Upper lobe of left lung (tissue), 6 donors: Measurements from ENCODE around the gene EVI2B. TPM values are rescaled to one million over a fixed set of nuclear protein-coding genes. Genes with fewer than 3 reads are reported as not detected.
"Not testable (repeated sequence)": the region's sequence is repeated elsewhere in the genome, so short reads cannot be mapped to it uniquely, and the experiment has no call there.

Experiments used
- ATAC-seq, 2 donors: fragments of 200-7000 bp; cut with Tn5 transposase; one replicate each; pipeline ENCODE4 v1.9.1; 2022; ENCODE audit warnings: mild to moderate bottlenecking in 2 of 2, moderate library complexity in 2 of 2; ENCODE audit not compliant: low FRiP score in 2 of 2
- DNase-seq, 2 donors: peaks; one replicate each; pipeline ENCODE4 v3.0.0-alpha.2; 2019 to 2020
- H3K27ac ChIP-seq, 4 donors: fragments of 200-600 bp; sonication (generic); one replicate each; pipeline ENCODE4 v1.5.1; 2016 to 2019
- H3K27me3 ChIP-seq, 4 donors: fragments of 200-600 bp; sonication (generic); one replicate each; pipeline ENCODE4 v1.5.1; 2017 to 2019
- H3K36me3 ChIP-seq, 4 donors: fragments of 200-600 bp; sonication (generic); one replicate each; pipeline ENCODE4 v1.5.1; 2016 to 2019
- H3K4me1 ChIP-seq, 4 donors: fragments of 200-600 bp; sonication (generic); one replicate each; pipeline ENCODE4 v1.5.1; 2018 to 2019
- H3K4me3 ChIP-seq, 4 donors: fragments of 200-600 bp; sonication (generic); one replicate each; pipeline ENCODE4 v1.5.1; 2017 to 2019; ENCODE audit warnings: mild to moderate bottlenecking in 2 of 4, moderate library complexity in 1 of 4
- H3K9me3 ChIP-seq, 4 donors: fragments of 200-600 bp; sonication (generic); one replicate each; pipeline ENCODE4 v1.5.1; 2018 to 2019
- CTCF ChIP-seq, 6 experiments: fragments of 450-650 bp in 4 of 6; fragments of 200-600 bp in 2 of 6; sonication (generic) in 2 of 6; IDR thresholded peaks; one replicate each; pipeline ENCODE4 v1.5.1; 2016 to 2019; ENCODE audit warnings: antibody characterized with exemption in 6 of 6
- EP300 ChIP-seq, 4 donors: sonication (generic); formaldehyde crosslinking; IDR thresholded peaks; one replicate each; pipeline ENCODE4 v1.5.1; 2017; ENCODE audit warnings: antibody characterized with exemption in 4 of 4, control low read depth in 2 of 4
- POLR2A ChIP-seq, 4 donors: fragments of 450-650 bp; IDR thresholded peaks; one replicate each; pipeline ENCODE4 v1.5.1; 2016 to 2017; ENCODE audit warnings: antibody characterized with exemption in 4 of 4, mild to moderate bottlenecking in 2 of 4
- POLR2AphosphoS5 ChIP-seq, 2 donors: sonication (generic); formaldehyde crosslinking; IDR thresholded peaks; one replicate each; pipeline ENCODE4 v1.5.1; 2017; ENCODE audit warnings: antibody characterized with exemption in 2 of 2
- WGBS, 2 donors: methylation state at CpG; one replicate each; pipeline ENCODE4 v1.1.5; 2017 to 2018; 5-methylcytosine and 5-hydroxymethylcytosine counted together
- total RNA-seq, 6 donors: library from RNA; depleted of rRNA in 4 of 6; stranded (reverse); fragments of >200 nt in 4 of 6; gene quantifications; one replicate each; pipeline versions ENCODE4 v1.1.0 to v1.2.1, GENCODE V29; 2016 to 2021
- donor health status: DM: no; HTN: no; CAD: no; lungs with moderate emphysema.
- donor health status: DM: no; HTN: yes; CAD: no; lungs with severe emphysema.

The EVI2B gene
- total RNA-seq, 6 donors from 2014 or later: 23.1 to 90.0 (median 50.6) TPM

GRCh38 chr17:31318851-31319661 is 5.2 kb upstream of the EVI2B start:
- Histone ChIP-seq H3K4me1 (peaks cover 3 to 7% (median 4%) of the 10 kb centered on the region in 4 donors), H3K36me3 (no peaks in the 10 kb centered on the region), H3K27ac (peak overlapping the region; percentile 65 to 86 (median 83)), H3K27me3 (no peaks in the 10 kb centered on the region), H3K4me3 (peak overlapping the region in 3 of 4 donors; percentile 8 to 38 (median 25)), H3K9me3 (no peaks in the 10 kb centered on the region)
- DNase-seq: no peak
- TF ChIP-seq CTCF (IDR thresholded peaks at IDR 0.05): no peak
- TF ChIP-seq EP300 (IDR thresholded peaks at IDR 0.05): no peak
- ATAC-seq: peak in 1 of 2 donors; percentile 53
- WGBS, 2 donors: 55 to 70% methylated on average over 5 of the region's 5 CpGs

- DNase-seq (peak in 1 of 2 donors; percentile 68), ATAC-seq (peak; percentile 62 to 92)
- 54 to 60% methylated on average over 8 of the region's 8 CpGs for WGBS, 2 donors
- H3K9me3 ChIP-seq: no peaks in the 10 kb centered on the region
- TF ChIP-seq POLR2A (IDR thresholded peaks at IDR 0.05) (peak in 1 of 4 donors; percentile 59), CTCF (IDR thresholded peaks at IDR 0.05) (no peak), POLR2AphosphoS5 (IDR thresholded peaks at IDR 0.05) (peak in 1 of 2 donors; percentile 41)
- H3K4me1 ChIP-seq: peaks cover 3 to 7% (median 4%) of the 10 kb centered on the region in 4 donors
- H3K36me3 ChIP-seq: no peaks in the 10 kb centered on the region
- H3K4me3 ChIP-seq: peak overlapping the region in 3 of 4 donors; percentile 8 to 38 (median 22)
- H3K27me3 ChIP-seq: no peaks in the 10 kb centered on the region
- peak overlapping the region; percentile 65 to 86 (median 83) for H3K27ac ChIP-seq
These were observed 4.5 kb upstream of the EVI2B start for GRCh38 chr17:31318298-31318801.

GRCh38 chr17:31314782-31315100 is 887 bp upstream of the EVI2B start:
- Histone ChIP-seq H3K4me3 (no peak overlapping the region), H3K9me3 (no peaks in the 10 kb centered on the region), H3K4me1 (peaks cover 3 to 7% (median 4%) of the 10 kb centered on the region in 4 donors), H3K27me3 (no peaks in the 10 kb centered on the region), H3K27ac (peak overlapping the region; percentile 67 to 83 (median 74)), H3K36me3 (no peaks in the 10 kb centered on the region)
- 81 to 83% methylated on average over 3 of the region's 3 CpGs for WGBS, 2 donors
- DNase-seq (no peak), ATAC-seq (no peak)
- no peak for TF ChIP-seq POLR2AphosphoS5 (IDR thresholded peaks at IDR 0.05)
- TF ChIP-seq CTCF (IDR thresholded peaks at IDR 0.05): no peak
- no peak for TF ChIP-seq POLR2A (IDR thresholded peaks at IDR 0.05)
- no peak for TF ChIP-seq EP300 (IDR thresholded peaks at IDR 0.05)

- not testable (repeated sequence) for H3K36me3 ChIP-seq, ATAC-seq, H3K27me3 ChIP-seq, H3K9me3 ChIP-seq, H3K4me1 ChIP-seq
- peak in 1 of 2 donors; percentile 38 for DNase-seq
- 61 to 77% methylated on average over 7 of the region's 7 CpGs for WGBS, 2 donors
- H3K4me3 ChIP-seq: peak overlapping the region in 3 of 4 donors; percentile 23 to 43 (median 40)
- H3K27ac ChIP-seq: peak overlapping the region; percentile 48 to 83 (median 64)
These were observed 1.6 kb downstream of the EVI2B start for GRCh38 chr17:31312223-31312622.

- Histone ChIP-seq H3K9me3 (no peaks in the 10 kb centered on the region), H3K27me3 (no peaks in the 10 kb centered on the region), H3K4me3 (peak overlapping the region in 3 of 4 donors; percentile 23 to 43 (median 40)), H3K4me1 (peaks cover 0 to 10% (median 3%) of the 10 kb centered on the region in 4 donors), H3K36me3 (no peaks in the 10 kb centered on the region), H3K27ac (peak overlapping the region; percentile 48 to 83 (median 64))
- DNase-seq (no peak), ATAC-seq (no peak)
- WGBS, 2 donors: 64 to 75% methylated on average over 3 of the region's 3 CpGs
- TF ChIP-seq POLR2AphosphoS5 (IDR thresholded peaks at IDR 0.05): no peak
- no peak for TF ChIP-seq EP300 (IDR thresholded peaks at IDR 0.05)
- TF ChIP-seq CTCF (IDR thresholded peaks at IDR 0.05): no peak
- TF ChIP-seq POLR2A (IDR thresholded peaks at IDR 0.05): no peak
These were observed 2.3 kb downstream of the EVI2B start for GRCh38 chr17:31311526-31311925.
